ENCODE data around the gene EVI5.
"Not testable (repeated sequence)": the region's sequence is repeated elsewhere in the genome, so short reads cannot be mapped to it uniquely, and the experiment has no call there.

Gene EVI5

DNA sequence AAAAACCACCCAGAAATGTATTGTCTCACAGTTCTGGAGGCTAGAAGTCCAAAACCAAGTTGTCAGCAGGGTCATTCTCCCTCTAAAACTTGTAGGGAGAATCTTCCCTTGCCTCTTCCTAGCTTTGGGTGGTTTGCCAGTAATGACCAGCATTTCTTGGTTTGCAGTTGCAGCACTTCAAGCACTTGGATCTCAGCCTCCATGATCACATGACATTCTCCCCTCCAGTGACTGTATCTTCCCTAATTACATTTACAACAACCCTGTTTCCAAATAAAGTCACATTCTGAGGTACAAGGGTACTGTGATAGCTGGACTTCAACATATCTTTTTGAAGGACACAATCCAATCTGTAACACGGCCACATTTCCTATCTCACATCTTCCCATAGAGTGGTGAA is 37.2 kb downstream of the EVI5 start:
- DNase-seq: no peak

DNA sequence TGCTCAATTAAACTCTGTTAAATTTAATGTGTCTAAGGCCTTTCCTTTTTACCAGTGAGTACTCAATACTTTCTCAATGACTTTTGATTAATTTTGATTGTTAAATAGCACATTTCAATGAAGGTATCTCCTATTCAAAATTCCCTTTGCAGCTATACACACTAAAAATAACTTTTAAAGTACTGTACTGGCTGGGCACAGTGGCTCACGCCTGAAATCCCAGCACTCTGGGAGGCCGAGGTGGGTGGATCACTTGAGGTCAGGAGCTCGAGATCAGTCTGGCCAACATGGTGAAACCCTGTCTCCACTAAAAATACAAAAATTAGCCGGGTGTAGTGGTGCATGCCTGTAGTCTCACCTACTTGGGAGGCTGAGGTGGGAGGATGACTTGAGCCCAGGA is 38.7 kb downstream of the EVI5 start:
- not testable (repeated sequence) for DNase-seq

DNA sequence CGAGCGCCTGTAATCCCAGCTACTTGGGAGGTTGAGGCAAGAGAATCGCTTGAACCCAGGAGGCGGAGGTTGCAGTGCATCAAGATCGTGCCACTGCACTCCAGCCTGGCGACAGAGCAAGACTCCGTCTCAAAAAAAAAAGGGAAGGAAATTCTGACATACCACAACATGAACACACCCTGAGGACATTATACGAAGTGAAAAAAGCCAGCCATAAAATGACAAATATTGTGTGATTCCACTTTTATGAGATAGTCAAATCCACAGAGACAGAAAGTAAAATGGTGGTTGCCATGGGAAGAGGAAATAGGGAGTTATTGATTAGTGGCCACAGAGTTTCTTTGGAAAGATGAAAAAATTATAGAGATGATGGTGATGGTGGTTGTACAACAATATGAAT is 41.7 kb downstream of the EVI5 start:
- DNase-seq: no peak

DNA sequence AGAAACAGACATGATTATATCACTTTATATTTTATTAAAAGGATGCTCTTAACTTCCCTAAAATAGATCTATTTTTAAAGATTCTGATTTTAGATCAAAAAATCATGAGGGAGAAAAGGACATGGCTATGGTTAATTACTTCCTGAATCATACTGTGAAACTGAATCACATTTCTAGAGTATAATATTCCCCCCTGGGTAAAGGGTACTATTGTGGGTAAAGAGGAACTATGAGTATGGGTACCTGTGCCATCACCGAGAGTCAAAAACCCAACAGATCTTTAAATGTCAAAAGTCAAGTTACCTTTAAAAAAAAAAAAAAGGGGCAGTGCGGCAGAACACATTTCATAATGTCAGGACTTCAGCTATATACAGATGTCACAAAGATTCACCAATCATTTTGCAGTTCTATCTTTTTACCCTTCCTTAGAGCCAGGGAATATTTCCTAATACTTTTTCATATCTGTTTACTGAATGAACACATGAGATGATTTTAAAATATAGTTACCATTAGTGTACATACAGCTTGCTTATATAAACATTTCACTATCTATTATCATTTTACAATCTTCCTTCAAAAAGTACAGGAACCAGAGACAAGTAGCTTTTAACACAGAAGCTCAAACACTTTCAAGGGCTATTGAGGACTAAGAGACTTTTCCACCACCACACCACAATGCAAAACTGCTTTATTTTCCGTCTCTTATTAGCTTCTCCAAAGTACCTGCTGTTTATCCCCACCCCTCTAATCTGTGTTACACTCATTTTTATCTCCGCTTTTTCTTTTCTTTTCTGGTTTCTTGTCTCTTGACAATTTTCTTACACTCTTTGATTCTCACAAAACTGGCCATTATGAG is 45.0 kb downstream of the EVI5 start:
- DNase-seq: no peak

DNA sequence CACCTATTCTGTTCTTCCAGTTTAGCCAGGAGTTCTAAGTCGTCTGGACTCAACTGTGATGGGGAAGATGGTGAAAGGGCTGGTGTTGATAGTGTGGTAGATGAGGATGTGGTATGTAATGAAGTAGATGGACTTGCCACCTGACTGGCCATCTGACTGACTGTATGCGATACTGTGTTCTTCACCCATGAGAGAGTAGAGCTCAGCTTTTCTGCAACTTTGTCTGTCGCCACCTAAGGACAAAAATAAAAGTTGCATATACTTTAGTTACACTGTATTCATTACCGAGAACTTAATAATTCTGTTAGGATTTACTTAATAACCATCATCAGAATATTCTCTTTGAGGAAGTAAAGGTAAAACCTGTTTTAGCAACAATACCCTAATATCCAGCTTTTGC is 48.5 kb downstream of the EVI5 start:
- no peak for DNase-seq

DNA sequence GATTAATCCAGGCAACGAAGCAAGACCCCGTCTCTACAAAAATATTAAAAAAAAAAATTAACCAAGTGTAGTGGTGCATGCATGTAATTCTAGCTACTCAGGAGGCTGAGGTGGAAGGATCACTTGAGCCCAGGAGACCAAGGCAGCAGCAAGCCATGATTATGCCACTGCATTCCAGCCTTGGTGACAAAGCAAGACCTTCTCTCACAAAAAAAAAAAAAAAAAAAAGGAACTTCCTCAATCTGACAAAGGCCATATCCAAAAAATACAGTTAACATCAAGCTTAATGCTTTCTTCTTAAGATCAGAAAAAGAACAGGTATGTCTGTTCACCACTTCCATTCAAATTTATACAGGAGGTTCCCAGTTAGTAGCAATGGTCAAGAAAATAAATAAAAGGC is 54.4 kb downstream of the EVI5 start:
- DNase-seq: no peak

DNA sequence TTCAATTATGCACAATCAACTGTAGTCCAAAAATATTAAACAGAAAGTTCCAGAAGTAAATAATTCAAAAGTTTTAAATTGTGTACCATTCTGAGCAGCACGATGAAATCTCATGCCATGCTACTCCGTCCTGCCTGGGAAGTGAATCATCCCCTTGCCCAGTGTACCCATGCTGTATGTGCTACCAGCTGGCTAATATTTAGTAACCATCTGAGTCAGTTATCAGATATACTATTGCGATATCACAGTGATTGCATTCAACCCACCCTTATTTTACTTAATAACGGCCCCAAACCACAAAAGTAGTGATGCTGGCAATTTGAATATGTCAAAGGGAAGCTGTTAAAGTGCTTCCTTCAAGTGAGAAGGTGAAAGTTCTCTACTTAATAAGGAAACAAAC is 56.2 kb downstream of the EVI5 start:
- no peak for DNase-seq

DNA sequence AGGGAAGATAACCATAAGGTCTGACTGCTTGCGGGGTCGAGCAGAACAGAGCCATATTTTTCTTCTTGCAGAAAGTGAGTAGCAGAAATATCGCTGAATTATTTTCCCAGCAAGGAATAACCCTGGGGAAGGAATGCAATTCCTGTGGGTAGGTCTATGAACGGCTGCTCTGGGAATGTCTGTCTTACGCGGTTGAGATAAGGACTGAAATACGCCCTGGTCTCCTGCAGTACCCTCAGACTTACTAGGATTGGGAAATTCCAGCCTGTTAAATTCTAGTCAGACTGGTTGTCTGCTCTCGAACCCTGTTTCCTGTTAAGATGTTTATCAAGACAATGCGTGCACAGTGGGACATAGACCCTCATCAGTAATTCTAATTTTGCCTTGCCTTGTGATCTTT is 61.2 kb downstream of the EVI5 start:
- DNase-seq: not testable (repeated sequence)

DNA sequence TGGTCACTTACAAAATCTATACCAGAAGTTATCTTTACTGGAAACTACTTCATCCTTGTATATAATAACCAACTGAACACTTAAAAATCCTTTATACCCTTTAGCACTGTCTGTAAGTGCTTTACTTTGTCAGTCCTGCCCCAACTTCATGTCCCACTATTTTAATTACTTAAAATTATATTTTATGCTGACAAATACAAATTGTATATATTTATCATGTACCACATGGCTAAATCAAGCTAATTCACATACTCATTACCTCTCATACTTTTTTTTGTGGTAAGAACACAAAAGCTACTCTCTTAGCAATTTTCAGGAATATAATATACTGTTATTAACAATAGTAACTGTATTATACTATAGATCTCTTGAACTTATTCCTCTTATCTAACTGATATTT is 63.0 kb downstream of the EVI5 start:
- DNase-seq: no peak

DNA sequence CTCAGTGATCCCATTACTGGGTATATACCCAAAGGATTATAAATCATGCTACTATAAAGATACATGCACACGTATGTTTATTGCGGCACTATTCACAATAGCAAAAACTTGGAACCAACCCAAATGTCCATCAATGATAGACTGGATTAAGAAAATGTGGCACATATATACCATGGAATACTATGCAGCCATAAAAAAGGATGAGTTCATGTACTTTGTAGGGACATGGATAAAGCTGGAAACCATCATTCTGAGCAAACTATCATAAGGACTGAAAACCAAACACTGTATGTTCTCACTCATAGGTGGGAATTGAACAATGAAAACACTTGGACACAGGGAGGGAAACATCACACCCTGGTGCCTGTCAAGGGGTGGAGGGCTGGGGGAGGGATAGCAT is 63.8 kb downstream of the EVI5 start:
- DNase-seq: not testable (repeated sequence)

DNA sequence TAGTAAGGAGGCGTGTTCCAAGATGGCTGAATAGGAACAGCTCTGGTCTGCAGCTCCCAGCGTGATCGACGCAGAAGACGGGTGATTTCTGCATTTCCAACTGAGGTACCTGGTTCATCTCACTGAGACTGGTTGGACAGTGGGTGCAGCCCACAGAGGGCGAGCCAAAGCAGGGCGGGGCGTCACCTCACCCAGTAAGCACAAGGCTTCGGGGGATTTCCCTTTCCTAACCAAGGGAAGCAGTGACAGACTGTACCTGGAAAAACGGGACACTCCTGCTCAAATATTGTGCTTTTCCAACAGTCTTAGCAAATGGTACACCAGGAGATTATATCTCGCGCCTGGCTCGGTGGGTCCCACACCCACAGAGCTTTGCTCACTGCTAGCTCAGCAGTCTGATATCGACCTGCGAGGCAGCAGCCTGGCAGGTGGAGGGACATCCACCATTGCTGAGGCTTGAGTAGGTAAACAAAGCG is 69.4 kb downstream of the EVI5 start:
- DNase-seq: not testable (repeated sequence)

DNA sequence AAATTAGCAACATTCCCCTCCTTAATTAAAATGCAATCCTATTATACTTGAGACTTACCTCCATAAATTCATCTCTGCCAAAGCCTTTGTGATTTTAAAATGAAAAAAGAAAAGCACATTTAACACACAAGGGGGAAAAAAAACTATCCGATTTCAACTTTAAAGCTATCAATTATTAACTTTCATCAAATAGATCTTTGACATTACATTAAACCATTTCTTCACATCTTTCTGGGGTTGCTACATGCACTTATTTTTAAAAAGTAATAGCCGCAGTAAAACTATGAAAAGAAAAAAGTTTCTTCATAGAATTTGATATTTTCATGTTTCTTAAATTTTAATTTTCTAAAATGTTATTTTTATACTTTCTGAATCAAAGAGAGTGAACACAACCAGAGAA is 71.0 kb downstream of the EVI5 start:
- DNase-seq: no peak

DNA sequence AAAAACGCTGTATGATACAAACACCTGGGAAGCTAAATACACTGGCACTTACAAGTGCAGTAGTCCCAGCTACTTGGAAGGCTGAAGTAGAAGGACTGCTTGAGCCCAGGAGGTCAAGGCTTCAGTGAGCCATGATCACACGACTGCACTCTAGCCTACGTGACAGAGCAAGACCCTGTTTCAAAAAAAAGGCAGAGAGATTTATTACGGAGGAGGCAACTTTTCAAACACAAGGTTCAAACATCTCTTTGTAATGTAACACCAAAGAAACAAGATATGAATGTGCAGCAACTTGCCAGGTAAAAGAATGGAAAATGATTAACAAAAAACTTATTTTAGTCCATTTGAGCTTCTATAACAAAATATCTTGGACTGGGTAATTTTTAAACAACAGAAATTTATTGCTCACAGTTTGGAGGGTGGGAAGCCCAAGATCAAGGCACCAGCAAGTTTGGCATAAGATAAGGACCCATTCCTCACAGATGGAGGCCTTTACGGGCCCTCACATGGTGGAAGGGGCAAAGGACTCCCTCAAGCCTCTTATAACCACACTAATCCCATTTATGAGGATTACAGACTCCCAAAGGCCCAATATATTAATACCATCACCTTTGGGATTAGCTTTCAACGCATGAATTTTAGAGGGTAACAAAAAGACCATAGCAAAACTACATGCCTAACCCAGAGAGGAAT is 73.3 kb downstream of the EVI5 start:
- no peak for DNase-seq

DNA sequence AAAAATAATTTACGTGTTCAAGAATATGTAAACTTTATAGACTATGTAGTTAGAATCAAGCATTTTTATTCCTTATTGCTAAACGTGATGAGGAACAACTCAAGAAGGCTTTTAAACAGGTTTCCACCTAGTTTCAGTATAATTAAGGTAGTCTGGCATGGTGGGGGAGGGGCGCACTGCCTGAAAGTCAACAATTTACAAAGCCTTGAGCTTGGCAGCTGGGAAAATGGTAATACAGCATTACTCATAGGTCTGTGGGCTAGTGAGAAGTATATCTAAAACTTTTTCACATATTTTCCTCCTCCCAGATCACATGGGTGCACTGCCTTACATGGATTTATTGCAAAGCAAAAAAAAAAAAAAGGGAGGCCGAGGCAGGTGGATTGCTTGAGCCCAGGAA is 75.2 kb downstream of the EVI5 start:
- DNase-seq: no peak

DNA sequence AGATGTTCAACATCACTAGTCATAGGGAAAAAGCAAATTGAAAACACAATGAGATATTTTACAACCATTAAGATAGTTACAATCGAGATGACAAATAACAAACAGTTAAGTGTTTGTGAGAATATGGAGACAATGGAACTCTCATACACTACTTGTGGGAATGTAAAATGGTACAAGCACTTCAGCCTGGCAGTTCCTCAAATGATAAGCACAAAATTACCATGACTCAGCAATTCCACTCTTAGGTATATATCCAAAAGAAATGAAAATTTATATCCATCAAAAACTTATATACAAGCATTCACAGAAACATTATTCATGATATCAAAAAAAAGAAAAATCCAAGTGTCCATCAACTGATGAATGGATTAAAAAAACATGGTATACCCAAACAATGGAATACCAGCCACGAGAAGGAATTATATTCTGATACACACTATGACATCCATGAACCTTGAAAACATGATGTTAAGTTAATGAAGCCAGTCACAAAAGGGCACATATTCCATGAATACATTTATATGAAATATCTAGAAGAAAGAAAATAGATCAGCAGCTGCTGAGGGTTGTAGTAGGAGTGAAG is 76.4 kb downstream of the EVI5 start:
- DNase-seq: no peak

DNA sequence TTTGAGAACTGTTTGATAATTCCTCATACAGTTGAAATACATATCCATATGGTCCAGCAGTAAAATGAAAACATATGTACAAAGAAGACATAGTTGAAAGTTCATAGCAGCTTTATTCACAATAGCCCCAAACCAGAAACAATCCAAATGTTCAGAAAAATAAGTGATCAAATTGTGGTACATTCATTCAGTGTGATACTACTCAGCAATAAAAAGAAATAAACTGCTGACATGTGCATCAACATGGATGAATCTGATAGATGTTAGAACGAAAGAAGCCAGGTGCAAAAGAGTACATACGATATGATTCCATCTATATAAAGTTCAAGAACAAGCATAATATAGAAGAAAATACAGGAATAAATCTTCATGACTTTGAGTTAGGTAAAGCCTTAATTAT is 77.2 kb downstream of the EVI5 start:
- DNase-seq: no peak

DNA sequence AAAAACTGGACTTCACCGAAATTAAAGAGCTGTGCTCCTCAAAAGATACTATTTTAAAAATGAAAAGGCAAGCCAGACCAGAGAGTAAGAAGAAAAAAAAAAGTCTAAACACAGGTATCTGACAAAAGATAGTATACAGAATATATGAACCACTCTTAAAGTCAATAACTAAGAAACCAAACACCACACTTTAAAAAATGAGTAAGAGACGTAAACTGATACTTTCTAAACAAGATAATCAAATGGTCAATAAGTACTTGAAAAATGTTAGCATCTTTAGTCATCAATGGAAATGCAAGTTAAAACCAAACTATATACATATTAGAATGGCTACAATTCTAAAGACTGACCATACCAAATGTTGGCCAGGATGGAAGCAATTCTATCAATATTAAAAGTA is 77.6 kb downstream of the EVI5 start:
- DNase-seq: no peak

DNA sequence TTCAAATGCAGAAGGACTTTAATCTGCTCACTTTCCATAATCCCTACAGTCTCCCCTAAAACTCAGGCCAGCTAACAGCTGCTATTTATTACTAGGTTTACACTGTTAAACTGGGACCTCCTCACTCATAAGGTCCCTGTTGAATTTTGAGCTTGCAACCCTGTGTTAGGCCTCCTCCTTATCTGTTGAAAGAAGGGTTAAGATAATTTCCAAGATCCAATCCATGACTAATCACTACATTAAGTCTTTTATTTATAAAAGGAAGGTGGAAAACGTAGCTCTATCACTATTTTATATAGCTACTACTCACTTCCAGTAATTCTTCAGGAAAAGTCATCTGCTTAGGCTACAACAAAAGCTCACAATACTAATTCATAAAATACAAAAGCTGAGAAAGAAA is 79.5 kb downstream of the EVI5 start:
- DNase-seq: no peak

DNA sequence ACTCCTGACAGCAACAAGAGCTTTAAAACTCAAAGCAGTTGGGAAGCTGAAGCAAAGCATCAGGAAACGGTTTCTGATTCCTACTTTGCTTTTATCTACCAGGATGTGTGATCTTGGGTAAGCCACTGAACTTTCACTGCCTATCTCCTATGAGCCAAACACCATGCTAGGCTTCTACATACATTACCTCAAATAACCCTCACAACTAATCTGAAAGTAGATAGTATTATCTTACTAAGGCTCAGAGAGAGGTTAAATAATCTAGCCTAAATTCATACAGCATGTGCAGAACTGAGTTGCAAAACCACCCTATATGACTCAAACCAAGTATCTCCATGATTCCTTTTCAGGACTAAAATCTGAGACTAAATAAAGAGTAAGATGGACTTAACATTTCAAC is 83.8 kb downstream of the EVI5 start:
- DNase-seq: no peak

DNA sequence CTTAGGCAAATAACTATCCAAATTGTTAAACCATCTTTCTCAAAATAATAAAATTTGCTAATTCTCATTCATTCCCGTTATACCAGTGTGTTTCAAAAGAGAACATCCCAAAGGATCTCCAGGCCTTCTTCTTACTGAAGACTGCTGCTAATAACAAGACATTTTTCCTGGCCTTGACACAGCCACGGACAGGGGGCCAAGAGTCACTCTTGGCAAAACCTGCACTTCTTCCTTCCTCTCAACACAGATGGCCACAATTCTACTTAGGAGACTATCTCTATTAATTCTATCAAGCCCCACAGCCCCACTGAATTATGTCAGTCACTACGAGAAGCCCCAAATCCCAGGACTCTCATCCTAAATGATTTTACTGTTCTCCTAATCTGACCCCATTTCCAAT is 86.0 kb downstream of the EVI5 start:
- DNase-seq: no peak

DNA sequence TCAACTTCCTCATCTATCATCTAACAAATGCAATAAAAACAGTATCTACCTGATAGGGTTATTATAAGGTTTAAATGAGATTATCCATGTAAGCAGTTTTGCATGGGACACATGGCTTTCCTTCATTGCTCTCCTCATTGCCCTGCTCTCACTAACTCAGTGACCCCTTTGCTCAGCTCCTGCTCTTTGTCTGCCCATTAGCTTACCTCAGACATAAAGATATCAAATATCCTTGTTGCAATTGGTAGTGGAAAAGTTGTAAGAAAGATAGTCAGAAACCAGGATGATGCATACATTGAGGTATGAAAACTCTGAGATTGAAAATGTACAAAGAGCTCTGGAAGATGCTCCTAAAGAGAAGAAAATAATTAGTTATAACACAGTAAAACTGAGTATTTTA is 89.8 kb downstream of the EVI5 start:
- no peak for DNase-seq

DNA sequence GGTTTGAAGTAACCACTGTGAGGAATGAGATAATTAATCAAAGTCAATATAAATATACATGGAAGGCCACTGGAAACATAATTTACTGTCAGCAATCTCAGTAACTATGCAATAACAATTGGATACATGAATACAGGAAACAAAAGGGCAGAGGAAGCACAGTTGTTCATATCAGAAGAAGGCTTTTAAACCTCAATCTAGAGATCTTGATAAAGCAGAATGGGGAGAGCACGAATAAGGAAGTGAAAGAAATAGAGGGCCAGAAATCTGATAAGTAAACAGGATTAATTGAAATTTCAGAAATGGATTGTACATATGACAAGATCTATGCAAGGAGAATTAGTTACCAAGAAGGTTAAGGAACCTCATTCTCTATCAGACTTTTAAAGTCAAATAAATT is 93.0 kb downstream of the EVI5 start:
- DNase-seq: no peak

DNA sequence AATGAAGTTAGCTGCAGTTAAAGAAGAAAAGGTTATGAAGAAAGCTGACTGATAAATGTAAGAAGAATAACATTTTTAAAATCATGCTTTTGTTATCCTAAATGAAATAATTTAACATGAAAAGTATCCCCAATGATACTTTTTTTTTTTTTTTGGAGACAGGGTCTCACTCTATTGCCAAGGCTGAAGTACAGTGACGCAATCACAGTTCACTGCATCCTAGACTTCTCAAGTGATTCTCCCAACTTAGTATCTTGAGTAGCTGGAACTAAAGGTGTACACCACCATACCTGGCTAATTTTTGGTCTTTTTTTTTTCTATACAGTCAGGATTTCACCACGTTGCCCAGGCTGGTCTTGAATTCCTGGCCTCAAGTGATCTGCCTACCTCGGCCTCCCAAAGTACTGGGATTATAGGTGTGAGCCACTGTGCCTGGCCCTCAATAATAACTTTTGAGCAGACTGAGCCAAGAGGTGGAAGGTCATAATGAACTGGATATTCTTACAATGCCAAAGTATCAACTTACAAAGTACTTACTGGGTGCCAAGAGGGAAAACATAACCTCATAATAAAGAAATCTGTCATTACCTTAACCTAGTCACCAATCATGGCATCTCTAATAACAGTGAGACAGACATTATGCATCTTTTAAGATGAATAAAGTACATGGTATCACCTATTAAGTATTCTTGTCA is 94.5 kb downstream of the EVI5 start:
- no peak for DNase-seq

DNA sequence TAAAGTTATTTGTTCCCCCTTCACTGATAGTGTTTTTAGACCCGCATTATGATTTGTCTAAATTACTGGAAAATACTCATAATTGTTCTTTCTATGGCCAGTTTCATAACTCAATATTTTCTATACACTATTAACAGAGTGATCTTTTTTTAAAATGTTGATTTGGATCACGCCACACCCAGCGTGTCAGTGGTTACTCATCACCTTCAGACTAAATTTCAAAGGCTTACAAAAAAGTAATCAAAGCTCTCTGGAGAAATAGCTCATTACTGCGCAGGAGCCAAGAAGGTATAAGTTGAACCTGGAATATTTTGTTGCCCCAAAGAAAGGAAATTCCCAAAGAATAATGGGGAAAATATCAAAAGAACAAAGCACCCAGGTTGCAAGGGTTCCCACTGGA is 104.9 kb downstream of the EVI5 start:
- no peak for DNase-seq

All from CD4-positive, alpha-beta T cell treated with Interferon alpha-2 for 1 hour (primary cell).